IMR-90 (cell line): ENCODE results near the gene VPREB3. TPM values are rescaled to one million over a fixed set of nuclear protein-coding genes. Genes with fewer than 3 reads are reported as not detected.

Experiments
- ATAC-seq: fragments of 200-7000 bp; cut with Tn5 transposase; 2 replicates; pipeline ENCODE4 v1.9.1; 2020; ENCODE audit warnings: low read depth, mild to moderate bottlenecking, moderate library complexity
- BruUV-seq: library from RNA; stranded (reverse); fragments of 400-500 nt; replicated peaks from 2 replicates; lab custom pipeline; 2021; lab: Mats Ljungman, UMichigan
- CTCF ChIA-PET: fragments of 300-600 bp; formaldehyde crosslinking; extraction: SDS; loops from one replicate; lab custom pipeline; 2021; ENCODE audit warnings: antibody characterized with exemption; lab: Yijun Ruan, JAX
- POLR2A ChIA-PET: fragments of 300-600 bp; sonication (Branson Sonifier 250); formaldehyde crosslinking; loops from one replicate; lab custom pipeline; 2022; ENCODE audit warnings: antibody characterized with exemption; ENCODE audit not compliant: unreplicated experiment; lab: Charles Lee
- DNase-seq: peaks from one replicate; pipeline ENCODE4 v3.0.0; 2013
- H2AFZ ChIP-seq: replicated peaks from 2 replicates; pipeline ENCODE3; 2013; ENCODE audit warnings: low read length, mild to moderate bottlenecking; ENCODE audit not compliant: poor library complexity
- H2AK5ac ChIP-seq: 2 replicates; pipeline ENCODE4 v1.6.1; 2013; ENCODE audit warnings: low read depth, low read length, inconsistent platforms
- H2AK9ac ChIP-seq: replicated peaks from 2 replicates; pipeline ENCODE3; 2013; ENCODE audit warnings: mild to moderate bottlenecking, low read depth, low read length, moderate library complexity; ENCODE audit not compliant: poor library complexity
- H2BK120ac ChIP-seq: 2 replicates; pipeline ENCODE4 v1.6.1; 2013; ENCODE audit warnings: low read depth, low read length, inconsistent platforms
- H2BK15ac ChIP-seq: 3 replicates; pipeline ENCODE4 v1.6.1; 2013; ENCODE audit warnings: low read depth, low read length, inconsistent platforms
- H2BK20ac ChIP-seq: 2 replicates; pipeline ENCODE4 v1.6.1; 2013; ENCODE audit warnings: low read depth, mild to moderate bottlenecking, inconsistent platforms, low read length, moderate library complexity
- H2BK5ac ChIP-seq: 2 replicates; pipeline ENCODE4 v1.6.1; 2013; ENCODE audit warnings: mild to moderate bottlenecking, low read depth, low read length, inconsistent platforms; ENCODE audit not compliant: poor library complexity, severe bottlenecking
- H3K14ac ChIP-seq: replicated peaks from 2 replicates; pipeline ENCODE4 v1.6.1; 2013; ENCODE audit warnings: low read depth, low read length, inconsistent platforms
- H3K18ac ChIP-seq: 2 replicates; pipeline ENCODE4 v1.6.1; 2013; ENCODE audit warnings: low read depth, low read length, control low read depth
- H3K23ac ChIP-seq: 2 replicates; pipeline ENCODE4 v1.6.1; 2013; ENCODE audit warnings: low read depth, low read length, inconsistent platforms
- H3K27ac ChIP-seq: 2 replicates; pipeline ENCODE4 v1.5.1; 2013; ENCODE audit warnings: mild to moderate bottlenecking, control low read depth, low read length; ENCODE audit not compliant: insufficient read depth
- H3K27me3 ChIP-seq: 2 replicates; pipeline ENCODE4 v1.6.1; 2013; ENCODE audit warnings: low read length; ENCODE audit not compliant: control insufficient read depth, insufficient read depth
- H3K36me3 ChIP-seq: 2 replicates; pipeline ENCODE4 v1.6.1; 2013; ENCODE audit warnings: low read length, mixed read lengths; ENCODE audit not compliant: control insufficient read depth, insufficient read depth
- H3K4ac ChIP-seq: 2 replicates; pipeline ENCODE4 v1.6.1; 2013; ENCODE audit warnings: low read depth, low read length, inconsistent platforms
- H3K4me1 ChIP-seq: 2 replicates; pipeline ENCODE4 v1.6.1; 2013; ENCODE audit warnings: low read length, mixed read lengths; ENCODE audit not compliant: control insufficient read depth, insufficient read depth
- H3K4me2 ChIP-seq: 2 replicates; pipeline ENCODE4 v1.6.1; 2013; ENCODE audit warnings: low read depth, mild to moderate bottlenecking, control low read depth, low read length, moderate library complexity
- H3K4me3 ChIP-seq: 2 replicates; pipeline ENCODE4 v1.5.1; 2013; ENCODE audit warnings: low read depth, mild to moderate bottlenecking, control low read depth, low read length, moderate library complexity; ENCODE audit not compliant: insufficient read depth
- H3K56ac ChIP-seq: 2 replicates; pipeline ENCODE4 v1.6.1; 2013; ENCODE audit warnings: low read length, inconsistent platforms; ENCODE audit not compliant: insufficient read depth; ENCODE audit errors: extremely low read depth
- H3K79me1 ChIP-seq, 2 experiments: 2 replicates each; pipeline ENCODE4 v1.6.1; 2013; ENCODE audit warnings: low read length in 2 of 2, inconsistent platforms in 1 of 2, low read depth in 1 of 2
- H3K9ac ChIP-seq: 2 replicates; pipeline ENCODE4 v1.6.1; 2013; ENCODE audit warnings: low read depth, low read length, control low read depth
- H3K9me1 ChIP-seq: 2 replicates; pipeline ENCODE4 v1.6.1; 2013; ENCODE audit warnings: low read length, inconsistent platforms; ENCODE audit not compliant: insufficient read depth
- H3K9me3 ChIP-seq: 2 replicates; pipeline ENCODE4 v1.6.1; 2013; ENCODE audit warnings: low read length; ENCODE audit not compliant: control insufficient read depth, insufficient read depth
- H4K20me1 ChIP-seq: 2 replicates; pipeline ENCODE4 v1.6.1; 2013; ENCODE audit warnings: low read length, inconsistent platforms; ENCODE audit not compliant: insufficient read depth
- H4K5ac ChIP-seq: 2 replicates; pipeline ENCODE4 v1.6.1; 2013; ENCODE audit warnings: mild to moderate bottlenecking, low read depth, low read length, control low read depth
- H4K8ac ChIP-seq, 2 experiments: 2 replicates each; pipeline ENCODE4 v1.6.1; 2013; ENCODE audit warnings: low read depth in 2 of 2, low read length in 2 of 2, control low read depth in 1 of 2, inconsistent platforms in 1 of 2
- H4K91ac ChIP-seq: 2 replicates; pipeline ENCODE4 v1.6.1; 2013; ENCODE audit warnings: low read depth, low read length, inconsistent platforms; ENCODE audit not compliant: insufficient read depth
- BHLHE40 ChIP-seq: fragments of 150-350 bp; IDR thresholded peaks from 2 replicates; pipeline ENCODE4 v1.6.1; 2016; ENCODE audit warnings: mild to moderate bottlenecking, low read depth, low read length
- CTCF ChIP-seq: conservative IDR thresholded peaks from 2 replicates; pipeline ENCODE4 v1.5.1; 2012; ENCODE audit warnings: mild to moderate bottlenecking, low read depth, low read length, improper control_type of control experiment
- FOS ChIP-seq: fragments of 150-350 bp; IDR thresholded peaks from 2 replicates; pipeline ENCODE4 v1.6.1; 2016; ENCODE audit warnings: low read depth, low read length
- MAFK ChIP-seq: IDR thresholded peaks from 2 replicates; pipeline ENCODE4 v1.6.1; 2012; ENCODE audit warnings: low read depth, low read length, improper control_type of control experiment
- MXI1 ChIP-seq: IDR thresholded peaks from 2 replicates; pipeline ENCODE4 v1.6.1; 2012; ENCODE audit warnings: low read depth, mild to moderate bottlenecking, low read length, moderate library complexity, borderline replicate concordance
- POLR2A ChIP-seq: IDR thresholded peaks from 2 replicates; pipeline ENCODE4 v1.6.1; 2012; ENCODE audit warnings: mild to moderate bottlenecking, low read depth, low read length
- RAD21 ChIP-seq: IDR thresholded peaks from 2 replicates; pipeline ENCODE4 v1.6.1; 2012; ENCODE audit warnings: low read length, improper control_type of control experiment
- SMC3 ChIP-seq: fragments of 150-350 bp; IDR thresholded peaks from 2 replicates; pipeline ENCODE4 v1.6.1; 2016; ENCODE audit warnings: low read depth, mild to moderate bottlenecking, antibody characterized with exemption, low read length, moderate library complexity
- USF2 ChIP-seq: fragments of 150-350 bp; IDR thresholded peaks from 2 replicates; pipeline ENCODE4 v1.6.1; 2017; ENCODE audit warnings: mild to moderate bottlenecking, antibody characterized with exemption, low read length, low read depth
- WGBS, 2 experiments: methylation state at CpG; one replicate each; pipeline versions ENCODE4 v1.1.5 to v1.1.7; 2013; ENCODE audit warnings: missing lambda C conversion rate in 2 of 2; ENCODE audit not compliant: insufficient read length in 1 of 2; ENCODE audit errors: extremely low coverage in 2 of 2; 5-methylcytosine and 5-hydroxymethylcytosine counted together
- dilution Hi-C: fragments of 300-500 bp; cut with HindIII; formaldehyde crosslinking; loops from one replicate; pipeline ENCODE4 v1.14.3; 2018; ENCODE audit warnings: low sequenced_read_pairs; ENCODE audit not compliant: unreplicated experiment
- in situ Hi-C: fragments of 300-500 bp; cut with MboI; formaldehyde crosslinking; loops from 3 replicates; pipeline ENCODE4 v1.14.3; 2019; ENCODE audit warnings: low sequenced_read_pairs, inconsistent platforms, mixed read lengths
- intact Hi-C: fragments of 100-400 bp; cut with micrococcal nuclease; formaldehyde crosslinking; loops from 2 replicates; pipeline ENCODE4 v1.10.0; 2022
- polyA plus RNA-seq, 3 experiments: library from polyadenylated mRNA; depleted of rRNA; stranded (reverse); fragments of >200 nt; gene quantifications; 2 replicates each; pipeline ENCODE4 v1.2.3, GENCODE V29; 2012; ENCODE audit warnings: low replicate concordance in 1 of 3
- total RNA-seq: library from RNA; depleted of rRNA; stranded (reverse); fragments of >200 nt; gene quantifications from 2 replicates; pipeline ENCODE4 v1.2.3, GENCODE V29; 2012

The VPREB3 gene
- total and polyA plus RNA-seq, 2 of the 4 experiments (the other 2 are of a cell fraction): not detected

DNA sequence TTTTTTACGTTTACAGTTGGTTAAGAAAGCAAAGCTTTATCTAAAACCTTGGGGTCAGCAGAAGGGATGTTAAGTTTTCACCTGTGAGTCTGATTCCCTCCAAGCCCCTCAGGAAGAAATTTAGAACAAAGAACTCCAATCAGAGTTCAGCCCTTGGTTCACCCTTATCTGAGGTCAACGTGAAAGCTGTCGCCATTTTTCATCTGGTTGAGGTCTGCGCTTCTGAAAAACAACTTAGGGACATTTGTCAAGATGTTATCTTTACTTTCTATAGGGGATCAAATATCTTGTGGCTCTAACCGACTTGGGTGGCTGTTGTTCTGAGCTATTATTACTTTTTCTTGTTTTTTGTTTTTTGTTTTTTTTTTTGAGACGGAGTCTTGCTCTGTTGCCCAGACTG lies 33.4 kb downstream of the VPREB3 start:
- H3K36me3 ChIP-seq: no peaks in the 10 kb centered on the region
- ChIA-PET CTCF (no interaction called here), POLR2A (no interaction called here)
- H2BK20ac ChIP-seq: no peak overlapping the region
- 0 out of 2 replicates have a peak, but pooled peaks cover 4% of the 10 kb centered on the region for H3K4me1 ChIP-seq
- BruUV-seq: no TSS peak
- no peak overlapping the region for H3K14ac ChIP-seq
- no peak overlapping the region for H2BK120ac ChIP-seq
- H2AFZ ChIP-seq: no peak overlapping the region
- intact Hi-C loops: no loop called here
- H2BK15ac ChIP-seq: no peak overlapping the region
- 60% methylated on average over 1 of the region's 6 CpGs; no CpG with 5 or more reads in 1 of the 2 experiments for WGBS, 2 experiments
- no peak overlapping the region for H3K9ac ChIP-seq
- in situ Hi-C loops: no loop called here
- no peak overlapping the region for H3K4me3 ChIP-seq
- H4K20me1 ChIP-seq: no peaks in the 10 kb centered on the region
- no peak for ATAC-seq
- no peak for TF ChIP-seq MAFK
- no peak for TF ChIP-seq USF2
- TF ChIP-seq POLR2A: no peak
- TF ChIP-seq MXI1: no peak
- TF ChIP-seq RAD21: no peak
- TF ChIP-seq BHLHE40: no peak
- TF ChIP-seq CTCF: no peak
- no peak for TF ChIP-seq FOS
- no peak for TF ChIP-seq SMC3
- no peak overlapping the region for H3K18ac ChIP-seq
- no peak overlapping the region for H4K91ac ChIP-seq
- H3K23ac ChIP-seq: no peak overlapping the region
- no peak overlapping the region for H3K4me2 ChIP-seq
- H3K4ac ChIP-seq: no peak overlapping the region
- peaks cover 8 to 12% of the 10 kb centered on the region in 2 experiments for H3K79me1 ChIP-seq
- H3K9me1 ChIP-seq: peaks cover 5% of the 10 kb centered on the region
- no peak overlapping the region for H4K8ac ChIP-seq
- no peak overlapping the region for H2AK5ac ChIP-seq
- no peak overlapping the region for H3K56ac ChIP-seq
- no peaks in the 10 kb centered on the region for H3K27me3 ChIP-seq
- no peak for DNase-seq
- no peak overlapping the region for H2BK5ac ChIP-seq
- H4K5ac ChIP-seq: no peak overlapping the region
- dilution Hi-C loops: no loop called here
- H2AK9ac ChIP-seq: no peak overlapping the region
- no peaks in the 10 kb centered on the region for H3K9me3 ChIP-seq
- no peak overlapping the region for H3K27ac ChIP-seq
